Muscle of leg (tissue), 11 donors: ENCODE data around the gene SYNGR1. TPM values are rescaled to one million over a fixed set of nuclear protein-coding genes. Genes with fewer than 3 reads are reported as not detected.
"Not testable (repeated sequence)": the region's sequence is repeated elsewhere in the genome, so short reads cannot be mapped to it uniquely, and the experiment has no call there.

ENCODE experiments used
- DNase-seq: peaks from one replicate; pipeline ENCODE4 v3.0.0; 2013
- H3K27ac ChIP-seq: one replicate; pipeline ENCODE4 v1.5.1; 2013; ENCODE audit warnings: mild to moderate bottlenecking, low read length, control low read depth
- H3K27me3 ChIP-seq: one replicate; pipeline ENCODE4 v1.6.1; 2013; ENCODE audit warnings: low read length; ENCODE audit not compliant: control insufficient read depth, insufficient read depth
- H3K36me3 ChIP-seq: one replicate; pipeline ENCODE4 v1.6.1; 2013; ENCODE audit warnings: low read length; ENCODE audit not compliant: control insufficient read depth, insufficient read depth
- H3K4me1 ChIP-seq: one replicate; pipeline ENCODE4 v1.6.1; 2013; ENCODE audit warnings: low read length; ENCODE audit not compliant: control insufficient read depth, insufficient read depth
- H3K4me3 ChIP-seq: one replicate; pipeline ENCODE4 v1.5.1; 2013; ENCODE audit warnings: low read length, control low read depth
- H3K9me3 ChIP-seq: replicated peaks from 2 replicates; pipeline ENCODE4 v1.6.1; 2013; ENCODE audit warnings: low read depth, low read length; ENCODE audit not compliant: control insufficient read depth
- WGBS: methylation state at CpG from one replicate; pipeline ENCODE4 v1.1.5; 2013; ENCODE audit warnings: missing lambda C conversion rate; ENCODE audit not compliant: insufficient coverage; 5-methylcytosine and 5-hydroxymethylcytosine counted together
- polyA plus RNA-seq, 8 donors: library from polyadenylated mRNA; unstranded; fragments of 120-200 nt; gene quantifications; one replicate each; pipeline versions ENCODE4 v1.2.1 to v1.2.3, GENCODE V29; 2013; ENCODE audit warnings: inconsistent platforms in 1 of 8, low replicate concordance in 1 of 8; ENCODE audit not compliant: insufficient read length in 8 of 8, insufficient read depth in 1 of 8
- total RNA-seq: library from RNA; stranded (reverse); fragments of 120-200 nt; gene quantifications from one replicate; pipeline ENCODE4 v1.2.4, GENCODE V29; 2013

Gene SYNGR1
- total and polyA plus RNA-seq, 9 donors = 6.3 to 19.8 (median 14.0) TPM

DNA sequence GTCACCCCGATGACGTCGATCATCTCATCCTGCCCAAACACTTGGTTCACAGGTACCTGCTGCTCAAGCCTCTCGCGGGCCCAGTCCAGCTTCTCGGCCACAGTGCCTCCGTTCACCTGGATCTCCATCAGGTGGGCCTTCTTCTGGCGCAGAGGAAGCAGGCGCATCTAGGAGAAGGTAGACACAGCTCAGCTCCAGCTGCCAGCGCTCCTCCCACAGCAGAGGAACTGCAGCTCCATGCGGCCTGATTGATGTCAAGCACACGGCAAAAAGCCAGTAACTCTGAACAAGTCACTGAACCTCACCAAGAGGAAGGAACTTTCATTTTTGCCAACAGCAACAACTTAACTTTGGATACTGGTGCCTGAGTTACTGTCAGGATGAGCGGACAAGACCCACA lies 34.4 kb upstream of the SYNGR1 start:
- 90% methylated on average over 12 of the region's 13 CpGs for WGBS
- Histone ChIP-seq H3K4me3 (no peak overlapping the region), H3K27me3 (no peaks in the 10 kb centered on the region), H3K27ac (no peak overlapping the region), H3K9me3 (no peaks in the 10 kb centered on the region), H3K4me1 (peaks cover 57% of the 10 kb centered on the region), H3K36me3 (peaks cover 70% of the 10 kb centered on the region)
- no peak for DNase-seq

DNA sequence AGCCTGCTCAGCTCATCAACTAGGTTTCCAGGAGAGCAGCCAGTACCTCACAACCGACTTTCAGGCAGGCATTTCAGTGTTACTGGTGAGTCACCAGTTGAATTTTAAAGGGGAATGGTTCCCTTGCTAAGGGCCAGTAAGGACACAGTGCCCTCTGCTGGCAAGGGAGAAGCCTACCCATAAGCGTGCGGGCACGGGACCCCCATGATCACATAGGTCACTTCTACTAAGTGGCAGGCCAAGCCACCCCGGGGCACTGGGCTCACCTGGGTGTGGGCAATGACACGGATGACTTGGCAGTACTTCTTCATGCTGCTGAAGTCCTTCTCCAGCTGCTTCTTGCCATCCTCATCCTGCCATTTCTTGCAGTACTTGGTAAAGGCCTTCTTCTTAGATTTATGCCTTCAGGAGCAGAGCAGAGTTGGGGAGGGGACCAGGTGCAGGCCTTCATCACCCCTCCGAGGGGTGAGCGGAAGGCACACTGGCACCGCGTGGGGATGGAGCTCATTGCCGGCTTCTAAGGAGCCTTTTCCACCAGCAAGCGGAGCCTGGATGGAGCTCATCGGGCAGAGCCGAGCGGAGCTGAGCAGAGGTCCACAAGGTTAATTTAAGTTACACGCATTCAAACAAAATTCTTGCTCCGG lies 33.2 kb upstream of the SYNGR1 start:
- Histone ChIP-seq H3K9me3 (no peaks in the 10 kb centered on the region), H3K36me3 (peaks cover 68% of the 10 kb centered on the region), H3K4me1 (peaks cover 56% of the 10 kb centered on the region), H3K27me3 (no peaks in the 10 kb centered on the region), H3K4me3 (no peak overlapping the region), H3K27ac (peak overlapping the region; percentile 37)
- peak; percentile 86 for DNase-seq
- WGBS = 75% methylated on average over 8 of the region's 17 CpGs

DNA sequence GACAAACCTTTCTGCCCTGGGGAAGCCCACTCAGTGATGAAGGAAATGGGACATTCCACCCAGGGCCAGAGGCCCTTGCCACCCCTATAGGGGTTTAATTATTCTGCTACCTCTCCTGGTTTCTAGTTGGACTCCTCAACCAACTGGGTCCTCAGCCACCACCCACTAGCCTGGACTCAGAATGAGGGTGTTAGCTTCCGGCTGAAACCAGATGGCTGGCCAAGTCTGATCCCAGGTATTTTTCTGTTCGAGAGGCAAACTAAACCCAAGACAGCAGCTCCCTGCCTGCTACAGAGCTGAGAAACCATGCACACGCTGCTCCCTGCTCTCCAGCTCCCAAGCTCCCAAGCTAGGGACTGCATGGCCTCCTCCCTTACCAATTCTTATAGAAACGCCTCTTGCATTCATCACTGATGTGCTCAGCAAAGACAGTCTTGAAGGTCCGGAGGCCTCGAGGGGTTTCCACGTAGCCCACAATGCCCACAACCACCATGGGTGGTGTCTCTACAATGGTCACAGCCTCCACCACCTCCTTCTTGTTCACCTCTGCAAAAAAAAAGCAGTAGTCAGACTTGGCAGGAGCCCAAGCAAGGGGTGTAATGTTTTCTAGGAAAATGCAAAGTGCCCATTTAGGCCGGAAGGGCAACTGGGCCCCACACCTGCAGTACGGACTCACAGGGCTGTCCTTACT lies 32.6 kb upstream of the SYNGR1 start:
- Histone ChIP-seq H3K4me1 (peaks cover 55% of the 10 kb centered on the region), H3K27me3 (no peaks in the 10 kb centered on the region), H3K36me3 (peaks cover 62% of the 10 kb centered on the region), H3K4me3 (no peak overlapping the region), H3K27ac (no peak overlapping the region), H3K9me3 (no peaks in the 10 kb centered on the region)
- 35% methylated on average over 6 of the region's 9 CpGs for WGBS
- no peak for DNase-seq

DNA sequence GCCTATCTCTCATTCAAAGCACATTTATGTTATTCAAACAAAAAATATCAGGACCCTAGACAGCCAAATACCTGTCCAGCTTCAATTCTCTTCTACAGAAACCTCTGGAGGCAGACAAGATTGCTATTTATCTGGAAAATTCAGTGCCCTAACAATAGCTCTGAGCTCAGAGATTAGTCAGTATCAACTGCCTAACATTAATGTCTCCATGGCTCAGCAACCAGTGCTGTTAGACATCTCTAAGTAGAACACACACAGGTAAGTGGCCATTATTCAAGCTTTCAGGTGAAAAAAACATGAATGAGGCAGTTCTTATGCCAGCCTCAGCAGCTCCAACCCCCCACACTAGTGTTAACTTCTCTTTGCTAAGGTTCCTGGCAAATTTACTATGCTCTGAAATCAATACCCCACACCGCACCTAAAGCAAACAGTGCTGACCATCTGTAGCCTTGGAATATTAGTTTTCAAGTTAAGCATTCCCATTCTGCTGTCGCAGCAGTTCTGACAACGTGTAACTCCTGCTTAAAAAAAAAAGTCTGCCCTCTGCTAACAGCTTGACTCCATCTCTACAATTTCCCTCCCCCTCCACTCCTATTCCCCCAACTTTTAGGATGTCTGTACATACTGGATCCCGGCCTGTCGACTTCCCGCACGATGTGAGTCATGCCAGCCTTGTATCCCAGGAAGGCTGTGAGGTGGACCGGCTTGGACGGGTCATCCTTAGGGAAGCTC lies 31.9 kb upstream of the SYNGR1 start:
- peak overlapping the region; percentile 99 for H3K27ac ChIP-seq
- DNase-seq = no peak
- H3K27me3 ChIP-seq = no peaks in the 10 kb centered on the region
- H3K4me1 ChIP-seq = peaks cover 55% of the 10 kb centered on the region
- WGBS = 13% methylated on average over 3 of the region's 9 CpGs
- H3K9me3 ChIP-seq = no peaks in the 10 kb centered on the region
- peaks cover 55% of the 10 kb centered on the region for H3K36me3 ChIP-seq
- peak overlapping the region; percentile 95 for H3K4me3 ChIP-seq

- H3K4me1 ChIP-seq = peaks cover 50% of the 10 kb centered on the region
- no peaks in the 10 kb centered on the region for H3K27me3 ChIP-seq
- H3K9me3 ChIP-seq = no peaks in the 10 kb centered on the region
- peaks cover 47% of the 10 kb centered on the region for H3K36me3 ChIP-seq
- peak overlapping the region; percentile 95 for H3K4me3 ChIP-seq
- peak; percentile 74 for DNase-seq
- peak overlapping the region; percentile 99 for H3K27ac ChIP-seq
- 0% methylated on average over 16 of the region's 26 CpGs for WGBS
Observed at GRCh38 chr22:39318507-39319283, 31.1 kb upstream of the SYNGR1 start.

DNA sequence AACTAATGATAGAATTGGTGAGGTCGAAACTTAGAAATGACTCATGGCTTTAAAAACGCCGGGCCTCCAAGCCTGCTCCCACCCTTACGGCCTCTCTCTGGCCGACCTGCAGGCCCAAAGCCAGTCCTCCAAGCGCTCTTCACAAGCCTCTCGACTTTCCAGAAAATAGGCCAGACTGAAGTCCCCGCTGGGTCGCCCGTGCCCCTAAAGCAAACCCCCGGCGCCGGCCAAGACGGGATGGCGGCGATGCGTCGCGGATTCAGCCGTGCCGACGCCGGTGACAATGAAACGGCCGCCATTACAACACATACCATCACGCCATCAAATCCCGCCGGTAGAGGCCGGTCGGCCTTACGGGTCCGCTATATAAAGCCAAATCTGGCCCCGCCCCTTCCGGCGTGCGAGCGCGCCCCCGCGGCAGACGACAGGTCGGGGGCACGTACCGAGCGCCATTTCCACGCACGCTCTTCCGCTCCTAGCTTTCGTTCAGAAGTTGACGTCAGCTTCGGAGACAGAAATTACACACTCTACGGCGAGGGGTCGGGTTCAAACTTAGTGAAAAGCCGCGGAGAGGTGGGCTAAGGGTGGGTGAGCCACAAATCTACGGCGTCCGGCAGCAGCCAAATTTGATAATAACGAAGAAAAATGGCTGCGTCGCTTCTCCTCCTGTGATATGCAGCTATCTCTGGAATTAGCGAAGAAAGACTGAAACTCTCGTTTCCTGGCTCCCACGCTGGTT lies 30.3 kb upstream of the SYNGR1 start, which contains the start of gene RPL3:
Gene RPL3, minus strand, starts transcription at position 340 of the 739 bp plus-strand sequence. Its CDS starts 26 bp downstream, at position 314.
- no peaks in the 10 kb centered on the region for H3K9me3 ChIP-seq
- DNase-seq = peak; percentile 100
- H3K27ac ChIP-seq = peak within 1 kb of the TSS; percentile 99
- peak within 1 kb of the TSS; percentile 95 for H3K4me3 ChIP-seq
- under 1% methylated on average over 54 of the region's 65 CpGs for WGBS
- H3K27me3 ChIP-seq = no peaks in the 10 kb centered on the region
- H3K36me3 ChIP-seq = peaks cover 40% of the 10 kb centered on the region
- peaks cover 43% of the 10 kb centered on the region for H3K4me1 ChIP-seq

DNA sequence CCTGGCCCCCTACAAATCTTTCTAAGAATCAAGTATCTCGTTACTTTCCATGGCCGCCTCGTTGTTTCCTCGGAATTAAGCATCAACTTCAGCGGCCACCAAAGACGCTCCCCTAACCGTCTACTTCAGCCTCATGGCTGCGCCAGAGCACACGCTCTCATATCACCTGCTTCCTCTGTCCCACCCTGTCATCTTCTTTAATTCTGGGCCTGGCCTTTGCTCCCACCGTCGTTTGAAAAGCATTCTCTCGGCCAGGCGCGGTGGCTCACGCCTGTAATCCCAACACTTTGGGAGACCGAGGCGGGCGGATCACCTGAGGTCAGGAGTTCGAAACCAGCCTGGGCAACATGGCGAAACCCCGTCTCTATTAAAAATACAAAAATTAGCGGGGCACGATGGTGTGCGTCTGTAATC lies 29.2 kb upstream of the SYNGR1 start:
- H3K27ac ChIP-seq = peak overlapping the region; percentile 99
- peaks cover 31% of the 10 kb centered on the region for H3K4me1 ChIP-seq
- not testable (repeated sequence) for H3K9me3 ChIP-seq, DNase-seq, H3K27me3 ChIP-seq
- peak overlapping the region; percentile 95 for H3K4me3 ChIP-seq
- peaks cover 28% of the 10 kb centered on the region for H3K36me3 ChIP-seq
- WGBS = 86% methylated on average over 20 of the region's 24 CpGs

DNA sequence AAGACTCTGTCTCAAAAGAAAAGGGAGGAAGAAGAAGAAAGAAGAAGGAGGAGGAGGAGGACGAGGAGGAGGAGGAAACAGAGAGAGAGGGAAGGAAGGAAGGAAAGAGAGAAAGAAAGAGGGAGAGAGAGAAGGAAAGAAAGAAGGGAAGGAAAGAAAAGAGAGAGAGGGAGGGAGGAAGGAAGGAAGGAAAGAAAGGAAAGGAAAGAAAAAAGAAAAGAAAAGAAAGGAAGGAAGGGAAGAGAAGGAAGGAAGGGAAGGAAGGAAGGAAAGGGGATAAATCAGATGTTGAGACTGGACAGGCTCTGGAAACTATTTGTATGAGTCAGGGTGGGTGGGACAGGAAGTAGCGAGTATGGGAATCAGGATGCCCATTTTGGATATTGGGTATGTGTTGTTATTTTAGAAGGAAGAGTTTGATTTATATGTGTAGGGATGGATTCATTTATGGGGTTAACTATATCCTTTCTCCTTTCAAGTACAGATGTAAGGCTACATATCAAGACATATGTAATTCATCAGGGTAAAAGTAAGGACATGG lies 24.3 kb upstream of the SYNGR1 start:
- H3K36me3 ChIP-seq = no peaks in the 10 kb centered on the region
- WGBS = 50% methylated on average over 1 of the region's 2 CpGs
- no peak overlapping the region for H3K4me3 ChIP-seq
- no peaks in the 10 kb centered on the region for H3K27me3 ChIP-seq
- H3K9me3 ChIP-seq = no peaks in the 10 kb centered on the region
- DNase-seq = no peak
- no peak overlapping the region for H3K27ac ChIP-seq
- H3K4me1 ChIP-seq = peaks cover 2% of the 10 kb centered on the region
